Tibial nerve (tissue), 4 donors: ENCODE results near the gene CILP2. TPM values are rescaled to one million over a fixed set of nuclear protein-coding genes. Genes with fewer than 3 reads are reported as not detected.

Experiments
- DNase-seq, 2 donors: peaks; one replicate each; pipeline ENCODE4 v3.0.0-alpha.2; 2019; ENCODE audit warnings: low spot score in 2 of 2
- H3K27ac ChIP-seq, 4 donors: fragments of 200-600 bp; sonication (generic) in 3 of 4; one replicate each; pipeline ENCODE4 v1.5.1; 2017 to 2019; ENCODE audit warnings: mild to moderate bottlenecking in 1 of 4
- H3K27me3 ChIP-seq, 2 donors: fragments of 200-600 bp; sonication (generic) in 1 of 2; one replicate each; pipeline versions ENCODE4 v1.5.1 to v1.6.0; 2017 to 2019
- H3K36me3 ChIP-seq, 3 donors: fragments of 200-600 bp; sonication (generic); one replicate each; pipeline ENCODE4 v1.5.1; 2018 to 2019
- H3K4me1 ChIP-seq, 4 donors: fragments of 200-600 bp; sonication (generic) in 3 of 4; one replicate each; pipeline ENCODE4 v1.5.1; 2017 to 2019
- H3K4me3 ChIP-seq, 4 donors: fragments of 200-600 bp; sonication (generic) in 3 of 4; one replicate each; pipeline ENCODE4 v1.5.1; 2017 to 2019; ENCODE audit warnings: mild to moderate bottlenecking in 1 of 4, moderate library complexity in 1 of 4
- H3K9me3 ChIP-seq, 4 donors: fragments of 200-600 bp; sonication (generic) in 3 of 4; one replicate each; pipeline ENCODE4 v1.5.1; 2017 to 2019
- EP300 ChIP-seq, 2 donors: sonication (generic); formaldehyde crosslinking; IDR thresholded peaks; one replicate each; pipeline ENCODE4 v1.6.1; 2017; ENCODE audit warnings: antibody characterized with exemption in 2 of 2, mild to moderate bottlenecking in 1 of 2
- POLR2A ChIP-seq, 2 donors: fragments of 450-650 bp; IDR thresholded peaks; one replicate each; pipeline ENCODE4 v1.6.1; 2017; ENCODE audit warnings: antibody characterized with exemption in 2 of 2, mild to moderate bottlenecking in 2 of 2, moderate library complexity in 2 of 2
- WGBS, 2 donors: methylation state at CpG; one replicate each; pipeline ENCODE4 v1.1.5; 2018; 5-methylcytosine and 5-hydroxymethylcytosine counted together
- total RNA-seq, 4 donors: library from RNA; depleted of rRNA; stranded (reverse); fragments of >200 nt; gene quantifications; one replicate each; pipeline ENCODE4 v1.1.0, GENCODE V29; 2016
- TF ChIP-seq, protein P1 (sequence below), 5 experiments: fragments of 200-600 bp in 3 of 5; fragments of 450-650 bp in 2 of 5; sonication (generic) in 3 of 5; IDR thresholded peaks; one replicate each; pipeline ENCODE4 v1.5.1; 2016 to 2019; ENCODE audit warnings: antibody characterized with exemption in 5 of 5, mild to moderate bottlenecking in 3 of 5, moderate library complexity in 2 of 5

CILP2 gene
- total RNA-seq, 4 donors from 2014 or later = 0.20 to 0.66 TPM; not detected in 2

DNA sequence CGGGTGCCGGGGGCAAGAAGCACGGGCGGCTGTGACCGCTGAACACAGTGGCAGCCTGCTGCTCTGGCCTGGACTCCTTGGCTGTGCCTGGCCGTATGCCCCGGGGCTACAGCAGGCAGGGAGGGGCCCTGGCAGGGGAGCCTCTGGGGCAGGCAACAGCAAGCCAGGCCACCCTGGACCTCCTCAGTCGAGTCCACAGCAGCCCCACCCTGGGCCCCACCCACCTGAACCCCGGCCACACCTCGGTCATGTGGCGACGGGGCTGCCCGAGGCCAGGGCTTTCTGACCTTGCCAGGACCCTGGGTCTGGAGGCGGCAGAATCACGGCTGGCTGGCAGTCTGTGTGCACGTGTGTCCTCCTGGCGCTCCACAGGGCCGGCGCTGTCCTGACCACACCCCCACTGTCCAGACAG is 8.7 kb downstream of the CILP2 start:
- Histone ChIP-seq H3K9me3 (peaks cover 0 to 3% (median 0%) of the 10 kb centered on the region in 4 donors), H3K27me3 (peaks cover 0 to 76% of the 10 kb centered on the region in 2 donors), H3K4me3 (no peak overlapping the region), H3K27ac (no peak overlapping the region), H3K36me3 (no peaks in the 10 kb centered on the region), H3K4me1 (peaks cover 0 to 5% (median 0%) of the 10 kb centered on the region in 4 donors)
- 43 to 54% methylated on average over 11 to 15 of the region's 19 CpGs for WGBS, 2 donors
- no peak for DNase-seq
- TF ChIP-seq POLR2A (IDR thresholded peaks at IDR 0.05) (no peak), EP300 (IDR thresholded peaks at IDR 0.05) (no peak)
- TF ChIP-seq, protein P1, sequence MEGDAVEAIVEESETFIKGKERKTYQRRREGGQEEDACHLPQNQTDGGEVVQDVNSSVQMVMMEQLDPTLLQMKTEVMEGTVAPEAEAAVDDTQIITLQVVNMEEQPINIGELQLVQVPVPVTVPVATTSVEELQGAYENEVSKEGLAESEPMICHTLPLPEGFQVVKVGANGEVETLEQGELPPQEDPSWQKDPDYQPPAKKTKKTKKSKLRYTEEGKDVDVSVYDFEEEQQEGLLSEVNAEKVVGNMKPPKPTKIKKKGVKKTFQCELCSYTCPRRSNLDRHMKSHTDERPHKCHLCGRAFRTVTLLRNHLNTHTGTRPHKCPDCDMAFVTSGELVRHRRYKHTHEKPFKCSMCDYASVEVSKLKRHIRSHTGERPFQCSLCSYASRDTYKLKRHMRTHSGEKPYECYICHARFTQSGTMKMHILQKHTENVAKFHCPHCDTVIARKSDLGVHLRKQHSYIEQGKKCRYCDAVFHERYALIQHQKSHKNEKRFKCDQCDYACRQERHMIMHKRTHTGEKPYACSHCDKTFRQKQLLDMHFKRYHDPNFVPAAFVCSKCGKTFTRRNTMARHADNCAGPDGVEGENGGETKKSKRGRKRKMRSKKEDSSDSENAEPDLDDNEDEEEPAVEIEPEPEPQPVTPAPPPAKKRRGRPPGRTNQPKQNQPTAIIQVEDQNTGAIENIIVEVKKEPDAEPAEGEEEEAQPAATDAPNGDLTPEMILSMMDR (IDR thresholded peaks at IDR 0.05) = no peak

DNA sequence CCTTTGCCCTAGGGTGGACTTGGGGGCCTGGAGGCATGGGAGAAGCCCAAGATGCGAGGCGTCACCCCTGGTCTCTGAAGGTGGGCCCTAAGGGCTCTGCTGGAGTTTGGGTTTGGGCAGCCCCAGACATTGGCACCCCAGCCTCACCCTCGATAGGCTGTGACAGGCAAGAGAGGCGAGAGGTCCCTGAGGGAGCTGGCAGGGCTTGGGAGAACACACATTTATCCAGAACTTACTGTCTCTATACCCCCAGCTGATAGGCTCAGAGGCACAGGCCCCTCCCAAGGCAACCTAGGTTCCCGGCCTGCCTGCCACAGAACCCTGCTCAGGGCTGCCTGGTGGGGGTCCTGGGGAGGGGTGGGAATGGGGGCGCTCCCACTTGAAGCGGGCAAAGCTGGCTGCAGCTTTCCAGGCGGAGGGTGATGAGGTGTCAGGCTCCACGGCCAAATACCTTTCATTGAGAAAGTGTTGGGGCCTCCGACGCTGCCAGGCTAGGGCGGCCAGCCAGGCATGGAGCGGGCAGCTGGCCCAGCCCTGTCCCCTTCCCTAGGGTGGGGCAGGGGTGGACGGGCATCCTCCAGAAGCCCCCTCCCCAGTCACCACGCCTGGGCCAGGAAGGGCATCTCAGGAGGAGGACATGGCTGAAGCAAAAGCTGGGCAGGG is 9.7 kb downstream of the CILP2 start:
- WGBS, 2 donors = 61 to 65% methylated on average over 7 to 14 of the region's 15 CpGs
- DNase-seq = no peak
- Histone ChIP-seq H3K36me3 (no peaks in the 10 kb centered on the region), H3K4me1 (peaks cover 0 to 3% (median 0%) of the 10 kb centered on the region in 4 donors), H3K27ac (no peak overlapping the region), H3K27me3 (peaks cover 0 to 66% of the 10 kb centered on the region in 2 donors), H3K9me3 (peaks cover 0 to 3% (median 0%) of the 10 kb centered on the region in 4 donors), H3K4me3 (no peak overlapping the region)
- TF ChIP-seq POLR2A (IDR thresholded peaks at IDR 0.05) (no peak), EP300 (IDR thresholded peaks at IDR 0.05) (no peak)

DNA sequence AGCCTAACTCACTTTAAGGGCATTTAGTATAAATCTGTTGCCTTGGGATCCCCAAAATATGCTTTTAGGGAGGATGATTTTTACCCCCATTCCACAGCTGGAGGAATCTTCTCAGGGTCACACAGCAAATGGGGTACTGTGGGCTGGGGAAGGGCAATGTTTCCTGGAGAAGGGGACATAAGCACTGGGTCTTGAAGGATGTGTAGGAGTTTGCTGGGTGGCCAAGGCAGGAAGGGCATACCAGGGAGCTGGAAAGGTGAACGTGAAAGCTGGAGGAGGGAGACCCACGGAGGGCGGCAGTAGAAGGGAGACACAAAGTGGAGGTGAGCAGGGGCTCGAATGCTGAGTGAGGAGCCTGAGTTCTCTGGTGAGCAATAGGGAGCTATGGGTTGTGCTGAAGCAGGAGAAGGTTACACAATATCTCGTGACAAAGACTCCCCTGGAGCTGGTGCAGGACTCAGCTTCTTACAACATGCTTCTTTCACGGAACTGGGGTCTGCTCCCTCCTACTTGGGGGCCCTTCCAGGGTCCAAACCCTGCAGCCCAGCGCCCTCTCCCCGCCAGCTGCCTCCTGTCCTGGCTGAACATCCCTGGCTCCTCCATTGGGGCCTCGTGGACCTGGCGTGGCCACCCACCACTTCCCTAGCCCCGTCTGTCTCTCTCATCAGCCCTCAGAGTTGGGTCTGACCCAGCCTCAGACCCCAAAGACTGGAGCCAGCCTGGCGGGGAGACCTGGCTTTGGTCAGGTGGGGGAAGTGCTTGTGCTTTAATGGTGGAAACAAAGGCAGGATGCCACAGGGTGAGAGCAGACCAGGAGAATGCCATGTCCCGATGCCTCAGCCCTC is 11.1 kb downstream of the CILP2 start:
- WGBS, 2 donors = 56 to 72% methylated on average over 11 to 13 of the region's 13 CpGs
- TF ChIP-seq, protein P1 (IDR thresholded peaks at IDR 0.05) = no peak
- no peak for TF ChIP-seq POLR2A (IDR thresholded peaks at IDR 0.05)
- TF ChIP-seq EP300 (IDR thresholded peaks at IDR 0.05) = no peak
- peaks cover 0 to 3% (median 0%) of the 10 kb centered on the region in 4 donors for H3K9me3 ChIP-seq
- no peaks in the 10 kb centered on the region for H3K36me3 ChIP-seq
- no peak overlapping the region for H3K27ac ChIP-seq
- H3K27me3 ChIP-seq = peaks cover 0 to 53% of the 10 kb centered on the region in 2 donors
- no peak for DNase-seq
- H3K4me3 ChIP-seq = no peak overlapping the region
- H3K4me1 ChIP-seq = peaks cover 0 to 3% (median 0%) of the 10 kb centered on the region in 4 donors

DNA sequence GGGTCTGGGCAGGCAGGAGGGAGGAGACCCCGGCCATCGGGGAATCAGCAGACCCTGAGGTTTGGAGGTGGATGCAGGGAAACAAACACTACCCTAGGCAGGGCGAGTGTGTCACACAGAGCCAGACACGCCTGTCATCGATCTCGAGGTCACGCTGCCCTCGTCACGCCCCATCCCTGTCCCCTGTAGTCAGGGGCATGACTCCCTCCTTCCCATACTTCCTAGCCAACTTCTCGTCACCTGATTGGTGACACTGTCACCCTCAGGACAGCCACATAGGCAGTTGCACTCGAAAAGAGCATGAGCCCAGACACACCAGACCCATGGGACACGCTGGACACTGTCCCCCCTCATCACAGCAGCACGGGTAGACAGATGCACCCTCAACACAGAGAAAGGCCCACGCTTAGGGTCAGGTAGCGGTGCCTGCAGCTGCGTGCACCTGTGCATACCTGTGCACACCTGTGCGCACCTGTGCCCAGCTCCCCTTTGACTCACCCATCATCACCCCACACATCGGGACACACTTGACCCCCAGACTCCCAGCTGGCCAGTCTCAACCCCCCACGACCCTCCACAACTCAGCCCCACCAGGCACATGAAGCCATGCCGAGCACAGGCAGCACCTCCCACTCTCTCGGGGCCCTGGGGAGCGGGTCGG is 11.9 kb downstream of the CILP2 start:
- TF ChIP-seq, protein P1 (IDR thresholded peaks at IDR 0.05) = no peak
- no peak for TF ChIP-seq EP300 (IDR thresholded peaks at IDR 0.05)
- no peak for TF ChIP-seq POLR2A (IDR thresholded peaks at IDR 0.05)
- Histone ChIP-seq H3K4me3 (no peak overlapping the region), H3K9me3 (peaks cover 0 to 3% (median 0%) of the 10 kb centered on the region in 4 donors), H3K4me1 (peaks cover 0 to 3% (median 0%) of the 10 kb centered on the region in 4 donors), H3K27me3 (peaks cover 0 to 45% of the 10 kb centered on the region in 2 donors), H3K36me3 (no peaks in the 10 kb centered on the region), H3K27ac (no peak overlapping the region)
- 61 to 66% methylated on average over 23 of the region's 23 CpGs for WGBS, 2 donors
- DNase-seq = no peak

DNA sequence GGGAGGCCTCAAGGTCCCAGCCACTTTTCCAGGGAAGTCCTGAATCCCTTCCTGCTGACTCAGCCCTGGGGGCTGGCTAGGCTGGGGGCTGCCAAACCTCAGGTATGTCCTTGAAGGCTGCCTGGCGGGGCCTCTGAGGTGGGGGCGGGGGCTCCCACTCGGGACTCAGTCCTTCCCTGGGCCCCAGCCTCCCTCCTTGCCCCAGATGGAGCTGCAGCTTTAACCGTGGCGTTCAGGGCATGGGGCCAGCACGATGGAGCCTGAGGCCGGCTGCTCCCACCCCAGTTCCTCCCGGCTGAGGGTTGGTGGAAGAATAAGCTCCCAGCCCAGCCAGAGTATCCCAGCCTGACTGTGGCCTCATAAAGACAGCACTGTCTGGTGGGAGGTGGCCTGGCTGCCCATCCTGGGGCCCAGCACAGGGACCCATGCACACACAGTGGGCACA is 12.4 kb downstream of the CILP2 start:
- peaks cover 0 to 3% (median 0%) of the 10 kb centered on the region in 4 donors for H3K9me3 ChIP-seq
- peaks cover 0 to 3% (median 0%) of the 10 kb centered on the region in 4 donors for H3K4me1 ChIP-seq
- H3K4me3 ChIP-seq = no peak overlapping the region
- TF ChIP-seq POLR2A (IDR thresholded peaks at IDR 0.05) (no peak), EP300 (IDR thresholded peaks at IDR 0.05) (no peak)
- TF ChIP-seq, protein P1 (IDR thresholded peaks at IDR 0.05) = no peak
- no peaks in the 10 kb centered on the region for H3K36me3 ChIP-seq
- WGBS, 2 donors = 19 to 53% methylated on average over 3 to 7 of the region's 8 CpGs
- H3K27me3 ChIP-seq = peaks cover 0 to 44% of the 10 kb centered on the region in 2 donors
- H3K27ac ChIP-seq = no peak overlapping the region
- no peak for DNase-seq
